HG03571 (cell line): ENCODE results near the gene PLGRKT.
"Not testable (repeated sequence)": the region's sequence is repeated elsewhere in the genome, so short reads cannot be mapped to it uniquely, and the experiment has no call there.

ENCODE experiments used
- ATAC-seq: cut with Tn5 transposase; IDR thresholded peaks from one replicate; pipeline ENCODE4 v1.9.1; 2021; ENCODE audit not compliant: unreplicated experiment

Gene PLGRKT

GRCh38 chr9:5453004-5453403 is 15.3 kb upstream of the PLGRKT start:
- no peak for ATAC-seq

GRCh38 chr9:5452286-5452609 is 14.5 kb upstream of the PLGRKT start:
- no peak for ATAC-seq

- peak; percentile 60 for ATAC-seq
These were observed 12.8 kb upstream of the PLGRKT start, which contains the start of gene CD274 for GRCh38 chr9:5450359-5451091. Gene CD274 (plus strand): TSS chr9:5450542. CDS start chr9:5456114, 5,572 bp downstream.

- no peak for ATAC-seq
These were observed 12.0 kb upstream of the PLGRKT start for GRCh38 chr9:5449521-5450358.

GRCh38 chr9:5448461-5449435 is 11.0 kb upstream of the PLGRKT start:
- ATAC-seq: no peak

GRCh38 chr9:5448016-5448415 is 10.3 kb upstream of the PLGRKT start:
- no peak for ATAC-seq

- ATAC-seq: no peak
These were observed 9.6 kb upstream of the PLGRKT start for GRCh38 chr9:5447337-5447736.

- ATAC-seq: no peak
These were observed 8.9 kb upstream of the PLGRKT start for GRCh38 chr9:5446451-5447236.

GRCh38 chr9:5445886-5446285 is 8.2 kb upstream of the PLGRKT start:
- no peak for ATAC-seq

GRCh38 chr9:5445096-5445495 is 7.4 kb upstream of the PLGRKT start:
- ATAC-seq: not testable (repeated sequence)

- no peak for ATAC-seq
These were observed 6.1 kb upstream of the PLGRKT start for GRCh38 chr9:5443850-5444249.

GRCh38 chr9:5442400-5443011 is 4.8 kb upstream of the PLGRKT start:
- no peak for ATAC-seq

- no peak for ATAC-seq
These were observed 3.3 kb upstream of the PLGRKT start for GRCh38 chr9:5441043-5441442.

- ATAC-seq: no peak
These were observed 2.7 kb upstream of the PLGRKT start for GRCh38 chr9:5440426-5440825.

- peak; percentile 64 for ATAC-seq
These were observed 807 bp upstream of the PLGRKT start for GRCh38 chr9:5438301-5439162.

GRCh38 chr9:5436441-5436840 is 1.3 kb downstream of the PLGRKT start:
- no peak for ATAC-seq

- ATAC-seq: no peak
These were observed 1.8 kb downstream of the PLGRKT start for GRCh38 chr9:5435912-5436311.

GRCh38 chr9:5433841-5434810 is 3.6 kb downstream of the PLGRKT start:
- not testable (repeated sequence) for ATAC-seq
